K562 (cell line): Measurements from ENCODE around the gene FN1. TPM values are rescaled to one million over a fixed set of nuclear protein-coding genes. Genes with fewer than 3 reads are reported as not detected.

Source experiments
- ATAC-seq: fragments of 200-7000 bp; cut with Tn5 transposase; 3 replicates; pipeline ENCODE4 v1.9.1; 2020; ENCODE audit warnings: moderate library complexity
- BruUV-seq: library from RNA; stranded (reverse); fragments of 400-500 nt; replicated peaks from 2 replicates; lab custom pipeline; 2021; lab: Mats Ljungman, UMichigan
- CTCF ChIA-PET: fragments of 300-600 bp; formaldehyde crosslinking; extraction: SDS; loops from one replicate; lab custom pipeline; 2021; ENCODE audit warnings: low intra/inter-chr PET ratio; lab: Yijun Ruan, JAX
- POLR2A ChIA-PET: fragments of 300-600, 350-650 bp; sonication (Branson Sonifier 250); formaldehyde crosslinking; extraction: SDS; loops from one replicate; lab custom pipeline; 2021; ENCODE audit warnings: antibody characterized with exemption, inconsistent platforms; lab: Yijun Ruan, JAX
- DNase-seq, 4 experiments: peaks; one replicate each; pipeline versions ENCODE4 v3.0.0 to v3.0.0-alpha.2; 2011 to 2018; ENCODE audit warnings: low spot score in 3 of 4, mixed read lengths in 3 of 4; ENCODE audit errors: extremely low read depth in 1 of 4
- FAIRE-seq: peaks from 2 replicates; lab custom pipeline; 2011; peaks lifted over from hg19 to GRCh38; lab: Jason Lieb, UNC
- H2AFZ ChIP-seq: 2 replicates; pipeline ENCODE4 v1.6.0; 2011; ENCODE audit warnings: low read depth, low read length, control low read depth, inconsistent platforms
- H3K27ac ChIP-seq: fragments of 200-600 bp; 3 replicates; pipeline ENCODE4 v1.8.0; 2011; ENCODE audit warnings: low read depth, mild to moderate bottlenecking, control low read depth, inconsistent platforms, low read length, moderate library complexity, mixed read lengths; ENCODE audit errors: extremely low read depth
- H3K27me3 ChIP-seq, 2 experiments: fragments of 300-600 bp in 1 of 2; 2 replicates in 1 of 2; 3 replicates in 1 of 2; pipeline versions ENCODE4 v1.6.0 to v1.8.0; 2011; ENCODE audit warnings: inconsistent platforms in 2 of 2, low read length in 2 of 2, mild to moderate bottlenecking in 1 of 2, mixed read lengths in 1 of 2, moderate library complexity in 1 of 2; ENCODE audit not compliant: control insufficient read depth in 2 of 2, insufficient read depth in 2 of 2
- H3K36me3 ChIP-seq: fragments of 300-600 bp; 3 replicates; pipeline ENCODE4 v1.8.0; 2011; ENCODE audit warnings: mild to moderate bottlenecking, low read length, inconsistent platforms; ENCODE audit not compliant: control insufficient read depth, insufficient read depth
- H3K4me1 ChIP-seq, 2 experiments: fragments of 200-600 bp in 1 of 2; replicated peaks in 1 of 2; 2 replicates in 1 of 2; 3 replicates in 1 of 2; pipeline versions ENCODE4 v1.5.1 to v1.8.0; 2011; ENCODE audit warnings: inconsistent platforms in 2 of 2, low read length in 2 of 2, mild to moderate bottlenecking in 1 of 2, mixed read lengths in 1 of 2, moderate library complexity in 1 of 2; ENCODE audit not compliant: control insufficient read depth in 2 of 2, insufficient read depth in 2 of 2
- H3K4me2 ChIP-seq: 2 replicates; pipeline ENCODE4 v1.6.1; 2011; ENCODE audit warnings: low read length, control low read depth, inconsistent platforms, mixed read lengths; ENCODE audit not compliant: insufficient read depth
- H3K4me3 ChIP-seq: fragments of 200-600 bp; sonication (generic), shearing (Covaris generic); 2 replicates; pipeline ENCODE4 v1.5.1; 2016; ENCODE audit warnings: control low read depth, inconsistent platforms
- H3K79me2 ChIP-seq: fragments of 200-600 bp; 3 replicates; pipeline ENCODE4 v1.8.0; 2011; ENCODE audit warnings: low read length, inconsistent platforms; ENCODE audit not compliant: control insufficient read depth, insufficient read depth
- H3K9ac ChIP-seq, 2 experiments: 2 replicates each; pipeline versions ENCODE4 v1.6.0 to v1.6.1; 2011; ENCODE audit warnings: low read depth in 2 of 2, low read length in 2 of 2, control low read depth in 1 of 2, inconsistent platforms in 1 of 2, mild to moderate bottlenecking in 1 of 2, mixed read lengths in 1 of 2; ENCODE audit not compliant: insufficient read depth in 1 of 2
- H3K9me1 ChIP-seq: one replicate; pipeline ENCODE4 v1.6.0; 2011; ENCODE audit warnings: inconsistent platforms, mild to moderate bottlenecking, low read length, moderate library complexity; ENCODE audit not compliant: control insufficient read depth, insufficient read depth
- H3K9me3 ChIP-seq: replicated peaks from 2 replicates; pipeline ENCODE4 v1.5.1; 2011; ENCODE audit warnings: low read depth, low read length, inconsistent platforms; ENCODE audit not compliant: control insufficient read depth, insufficient read depth
- H4K20me1 ChIP-seq: replicated peaks from 2 replicates; pipeline ENCODE4 v1.6.1; 2011; ENCODE audit warnings: low read length, inconsistent platforms, mixed read lengths; ENCODE audit not compliant: control insufficient read depth, insufficient read depth
- CBX2 ChIP-seq: fragments of 200-600 bp; sonication (generic); IDR thresholded peaks from one replicate; pipeline ENCODE4 v1.6.1; 2012; ENCODE audit warnings: mild to moderate bottlenecking, low read length, inconsistent platforms; ENCODE audit not compliant: insufficient read depth, poor library complexity, severe bottlenecking
- CSDE1 ChIP-seq, 2 experiments: fragments of 450-650 bp; IDR thresholded peaks; 2 replicates each; pipeline ENCODE4 v1.6.1; 2016; ENCODE audit warnings: mild to moderate bottlenecking in 1 of 2
- EZH2 ChIP-seq: IDR thresholded peaks from 2 replicates; pipeline ENCODE4 v1.6.1; 2012; ENCODE audit warnings: low read depth, mild to moderate bottlenecking, inconsistent platforms, low read length, borderline replicate concordance
- GABPB2 ChIP-seq: fragments of 250-450 bp; sonication (Bioruptor Pico); conservative IDR thresholded peaks from 2 replicates; pipeline ENCODE4 v1.5.1; 2021; ENCODE audit warnings: mild to moderate bottlenecking
- HMG20B ChIP-seq: fragments of 250-450 bp; sonication (Bioruptor Pico); IDR thresholded peaks from 2 replicates; pipeline ENCODE4 v1.5.0; 2021; ENCODE audit warnings: mild to moderate bottlenecking
- IRF9 ChIP-seq: fragments of 450-650 bp; IDR thresholded peaks from 2 replicates; pipeline ENCODE4 v1.6.1; 2016; ENCODE audit warnings: missing biosample characterization, missing genetic modification characterization
- MBD2 ChIP-seq: sonication (generic); IDR thresholded peaks from 2 replicates; pipeline ENCODE4 v1.6.1; 2016; ENCODE audit warnings: low read depth, borderline replicate concordance
- POLR2AphosphoS5 ChIP-seq: IDR thresholded peaks from 2 replicates; pipeline ENCODE4 v1.6.1; 2011; ENCODE audit warnings: mild to moderate bottlenecking, low read depth, low read length, moderate library complexity; ENCODE audit not compliant: control insufficient read depth, insufficient read depth
- RFX1 ChIP-seq: fragments of 450-650 bp; IDR thresholded peaks from 2 replicates; pipeline ENCODE4 v1.6.1; 2016; ENCODE audit warnings: mild to moderate bottlenecking, moderate library complexity
- SRSF9 ChIP-seq: fragments of 200-400 bp; formaldehyde crosslinking; IDR thresholded peaks from 2 replicates; pipeline ENCODE4 v1.6.1; 2017; ENCODE audit warnings: low read depth, low read length, borderline replicate concordance
- TOE1 ChIP-seq, 2 experiments: fragments of 450-650 bp in 1 of 2; sonication (generic) in 1 of 2; formaldehyde crosslinking in 1 of 2; IDR thresholded peaks; 2 replicates each; pipeline versions ENCODE4 v1.7.1 to v1.8.0; 2016 to 2022; ENCODE audit warnings: borderline replicate concordance in 2 of 2, mild to moderate bottlenecking in 2 of 2, antibody characterized with exemption in 1 of 2, inconsistent platforms in 1 of 2, low read depth in 1 of 2, missing genetic modification reagents in 1 of 2, moderate library complexity in 1 of 2
- ZBTB5 ChIP-seq: fragments of 450-650 bp; IDR thresholded peaks from 2 replicates; pipeline ENCODE4 v1.6.1; 2017; ENCODE audit warnings: antibody characterized with exemption
- ZFX ChIP-seq: sonication (generic); formaldehyde crosslinking; IDR thresholded peaks from 2 replicates; pipeline ENCODE4 v1.8.0; 2022; ENCODE audit warnings: mild to moderate bottlenecking, missing genetic modification reagents, moderate library complexity
- WGBS: fragments of 100-300 bp; shearing (Covaris generic); methylation state at CpG from one replicate; pipeline ENCODE4 v1.1.6; 2016; ENCODE audit warnings: low coverage, mixed read lengths; ENCODE audit not compliant: insufficient coverage; ENCODE audit errors: missing lambda C conversion rate; 5-methylcytosine and 5-hydroxymethylcytosine counted together
- in situ Hi-C: fragments of 300-500 bp; cut with MboI; formaldehyde crosslinking; loops from 4 replicates; pipeline ENCODE4 v1.15.0; 2018; ENCODE audit warnings: inconsistent platforms, mixed read lengths
- intact Hi-C: fragments of 100-400 bp; cut with micrococcal nuclease; formaldehyde crosslinking; loops from 2 replicates; pipeline ENCODE4 v1.14.2; 2022
- polyA plus RNA-seq, 8 experiments: library from polyadenylated mRNA; depleted of rRNA in 4 of 8; stranded (reverse) in 5 of 8; unstranded in 3 of 8; fragments of >200 nt; fragmentation: Nextera tagmentation in 2 of 8; fragmentation: Illumina TruSeq in 1 of 8; extraction: Ambion mirVana in 2 of 8; extraction: Trizol in 1 of 8; gene quantifications; 2 replicates each; pipeline versions ENCODE4 v1.2.1 to v1.2.3, GENCODE V29; 2011 to 2014; ENCODE audit warnings: inconsistent platforms in 1 of 8, missing spikeins in 1 of 8
- total RNA-seq, 7 experiments: library from RNA; depleted of rRNA in 6 of 7; stranded (reverse); fragments of >200 nt in 6 of 7; fragmentation: Illumina TruSeq in 2 of 7; extraction: Trizol in 2 of 7; gene quantifications; 2 replicates each; pipeline versions ENCODE4 v1.2.1 to v1.2.3, GENCODE V29; 2011 to 2021; ENCODE audit warnings: low replicate concordance in 1 of 7

The FN1 gene
- total and polyA plus RNA-seq, 9 of the 15 experiments (the other 6 are each of a cell fraction or from before 2014, with no cell fraction given): 7.4 to 19.1 (median 11.2) TPM

DNA sequence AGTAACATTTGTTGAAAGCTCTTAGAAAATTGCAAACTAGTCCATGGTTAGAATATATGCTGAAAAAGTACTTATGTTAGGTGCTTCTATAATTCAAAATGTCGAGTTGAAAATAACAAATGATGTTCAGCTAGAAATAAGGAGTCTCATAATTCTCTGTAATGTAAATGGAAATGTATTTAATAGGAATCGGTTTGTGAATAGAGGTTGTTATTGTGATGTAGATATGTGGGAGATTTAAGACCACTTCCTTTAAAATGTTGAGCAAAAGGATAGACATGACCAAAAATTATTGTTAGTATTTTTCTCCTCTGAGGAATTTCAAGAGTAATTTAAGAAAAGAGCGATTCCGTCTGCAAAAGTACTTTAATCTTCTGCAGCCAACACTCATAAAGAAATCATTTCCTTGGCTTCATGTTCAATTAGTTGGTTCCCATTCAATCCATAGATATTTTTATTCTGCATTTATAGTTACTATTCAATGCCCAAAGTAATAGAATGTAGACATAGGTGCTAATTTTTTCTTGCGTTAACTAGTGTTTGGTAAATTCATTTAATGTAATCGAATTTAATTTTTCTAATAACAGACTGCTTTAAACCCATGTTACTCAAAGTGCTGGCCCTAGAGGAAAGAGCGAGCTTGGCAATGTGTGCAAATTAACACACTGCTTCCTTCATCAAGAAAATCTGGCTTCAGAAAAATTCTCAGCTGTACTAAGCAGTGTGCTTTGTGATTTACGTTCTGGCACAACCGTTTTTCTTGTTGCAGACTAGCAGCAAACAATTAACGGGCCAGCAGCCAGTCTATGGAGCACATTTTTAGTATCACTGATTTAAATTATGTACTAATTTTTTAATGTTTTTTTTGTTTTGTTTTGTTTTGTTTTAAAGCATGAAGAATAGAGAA lies 32.2 kb downstream of the FN1 start:
- CTCF ChIA-PET: no interaction called here
- intact Hi-C loops (no loop called here), in situ Hi-C loops (no loop called here)
- no peaks in the 10 kb centered on the region for H4K20me1 ChIP-seq
- FAIRE-seq (no peak), DNase-seq (no peak), ATAC-seq (no peak)
- H3K27me3 ChIP-seq: no peaks in the 10 kb centered on the region
- no peak for TF ChIP-seq HMG20B (CRISPR knock-in tag)
- TF ChIP-seq EZH2: no peak
- TF ChIP-seq POLR2AphosphoS5: no peak
- TF ChIP-seq CBX2: no peak
- TF ChIP-seq ZBTB5: no peak
- TF ChIP-seq RFX1: no peak
- TF ChIP-seq TOE1 (IDR thresholded peaks at IDR 0.05; ENCODE audit: borderline replicate concordance): no peak
- no peak for TF ChIP-seq TOE1 (CRISPR knock-in tag; IDR thresholded peaks at IDR 0.05; ENCODE audit: borderline replicate concordance, low read depth)
- no peak for TF ChIP-seq GABPB2 (CRISPR knock-in tag)
- no peak for TF ChIP-seq ZFX
- TF ChIP-seq SRSF9: no peak
- TF ChIP-seq IRF9 (tag): no peak
- TF ChIP-seq CSDE1 (IDR thresholded peaks at IDR 0.05): no peak
- TF ChIP-seq MBD2: no peak
- no peaks in the 10 kb centered on the region for H3K4me1 ChIP-seq
- no peaks in the 10 kb centered on the region for H3K79me2 ChIP-seq
- no peak overlapping the region for H3K4me2 ChIP-seq
- no peaks in the 10 kb centered on the region for H3K9me1 ChIP-seq
- H3K9ac ChIP-seq: no peak overlapping the region
- no peaks in the 10 kb centered on the region for H3K9me3 ChIP-seq
- WGBS: 72% methylated on average over 9 of the region's 10 CpGs
- no peak overlapping the region for H2AFZ ChIP-seq
- no TSS peak for BruUV-seq
- H3K27ac ChIP-seq: no peak overlapping the region
- no peak overlapping the region for H3K4me3 ChIP-seq
- peaks cover 3% of the 10 kb centered on the region; the same call in 1 of the 3 replicates for H3K36me3 ChIP-seq
- POLR2A ChIA-PET: no interaction called here
